ENCODE measurements around the gene P2RY13. TPM values are rescaled to one million over a fixed set of nuclear protein-coding genes. Genes with fewer than 3 reads are reported as not detected.

The P2RY13 gene
- polyA plus RNA-seq, 3 donors = 1.0 to 1.3 (median 1.2) TPM

GRCh38 chr3:151297429-151297828 lies 31.9 kb downstream of the P2RY13 start:
- no peak for DNase-seq

GRCh38 chr3:151296226-151296625 lies 33.1 kb downstream of the P2RY13 start:
- DNase-seq = no peak

- no peak for DNase-seq
These were observed 36.2 kb downstream of the P2RY13 start for GRCh38 chr3:151293127-151293526.

GRCh38 chr3:151290673-151291072 lies 38.7 kb downstream of the P2RY13 start:
- DNase-seq = no peak

GRCh38 chr3:151289445-151289844 lies 39.9 kb downstream of the P2RY13 start:
- DNase-seq = no peak

- DNase-seq = no peak
These were observed 43.4 kb downstream of the P2RY13 start for GRCh38 chr3:151285940-151286339.

GRCh38 chr3:151283907-151284461 lies 45.4 kb downstream of the P2RY13 start:
- peak; percentile 51 for DNase-seq

GRCh38 chr3:151283387-151283786 lies 46.0 kb downstream of the P2RY13 start:
- DNase-seq = no peak

GRCh38 chr3:151282921-151283320 lies 46.4 kb downstream of the P2RY13 start:
- peak; percentile 57 for DNase-seq

GRCh38 chr3:151281671-151282324 lies 47.6 kb downstream of the P2RY13 start:
- no peak for DNase-seq

GRCh38 chr3:151278230-151278629 lies 51.1 kb downstream of the P2RY13 start, which contains the start of gene P2RY14:
Gene P2RY14 (minus strand): TSS chr3:151278542. CDS start chr3:151214316, 64,226 bp downstream.
- no peak for DNase-seq

- no peak for DNase-seq
These were observed 52.7 kb downstream of the P2RY13 start for GRCh38 chr3:151276687-151277042.

Other genes with a start within 250 kb of the P2RY13 start
- 1 to 10 TPM; 2.2 to 2.7 (median 2.6) TPM for gene MED12L, start 243.9 kb downstream of the P2RY13 start, polyA plus RNA-seq (ENCODE audit: insufficient read length in 3 of 3)
- under 1 TPM in 1 of 3 donors, not detected in 2; 0.15 TPM for gene GPR171, start 126.3 kb downstream of the P2RY13 start, polyA plus RNA-seq (ENCODE audit: insufficient read length in 3 of 3)
- under 1 TPM; 0.27 to 0.62 (median 0.60) TPM for gene P2RY14, start 51.0 kb downstream of the P2RY13 start, polyA plus RNA-seq (ENCODE audit: insufficient read length in 3 of 3)
- under 1 TPM in 1 of 3 donors, not detected in 2; 0.17 TPM for gene GPR87, start 12.7 kb downstream of the P2RY13 start, polyA plus RNA-seq (ENCODE audit: insufficient read length in 3 of 3)
- gene P2RY12, start 55.2 kb upstream of the P2RY13 start, polyA plus RNA-seq (ENCODE audit: insufficient read length in 3 of 3) = under 1 TPM; 0.75 to 0.91 (median 0.78) TPM
- gene IGSF10, start 131.5 kb upstream of the P2RY13 start, polyA plus RNA-seq (ENCODE audit: insufficient read length in 3 of 3) = 1 to 10 TPM; 2.3 to 2.8 (median 2.4) TPM